ENCODE measurements around the gene NKRF. TPM values are rescaled to one million over a fixed set of nuclear protein-coding genes. Genes with fewer than 3 reads are reported as not detected.

The NKRF gene
- total RNA-seq, 3 donors from 2014 or later (not counting 1 experiment from before 2014, with no cell fraction given) = 6.7 to 9.2 (median 6.9) TPM

GRCh38 chrX:119604766-119605463, 1.3 kb downstream of the NKRF start:
- Histone ChIP-seq H3K27ac (ENCODE audit: low read length) (peak overlapping the region; percentile 54), H3K4me3 (ENCODE audit: low read length) (peak overlapping the region; percentile 70), H3K9me3 (ENCODE audit: control insufficient read depth, insufficient read depth, low read length) (no peaks in the 10 kb centered on the region), H3K27me3 (ENCODE audit: control insufficient read depth, insufficient read depth, low read length) (no peaks in the 10 kb centered on the region), H3K4me1 (ENCODE audit: control insufficient read depth, insufficient read depth, low read length) (peaks cover 16% of the 10 kb centered on the region), H3K36me3 (ENCODE audit: control insufficient read depth, insufficient read depth, low read length) (no peaks in the 10 kb centered on the region)
- intact Hi-C loops (cut with micrococcal nuclease) = loop anchor here (10.0 kb wide), 2 partner anchors 80 to 150 kb away; partner anchors contain the start of gene SOWAHD
- Mint-ChIP-seq H3K27me3 (ENCODE audit: low read depth in 2 of 2) (no peaks in the 10 kb centered on the region), H3K4me3 (peak overlapping the region; percentile 88), H3K9me3 (no peaks in the 10 kb centered on the region), H3K27ac (peak overlapping the region; percentile 95 to 96), H3K4me1 (peaks cover 16 to 19% of the 10 kb centered on the region in 2 donors), H3K36me3 (no peaks in the 10 kb centered on the region)
- DNase-seq (peak in 1 of 2 donors; percentile 27), ATAC-seq (no peak)
- no peak for TF ChIP-seq CTCF (IDR thresholded peaks at IDR 0.05)
- 6% methylated on average over 16 of the region's 17 CpGs for WGBS (ENCODE audit: insufficient coverage)

- no peaks in the 10 kb centered on the region for H3K36me3 Mint-ChIP-seq
- no peaks in the 10 kb centered on the region for H3K9me3 Mint-ChIP-seq
- DNase-seq = no peak
- no peak for ATAC-seq
- Histone ChIP-seq H3K36me3 (ENCODE audit: control insufficient read depth, insufficient read depth, low read length) (no peaks in the 10 kb centered on the region), H3K27ac (ENCODE audit: low read length) (no peak overlapping the region), H3K4me3 (ENCODE audit: low read length) (no peak overlapping the region), H3K9me3 (ENCODE audit: control insufficient read depth, insufficient read depth, low read length) (no peaks in the 10 kb centered on the region), H3K4me1 (ENCODE audit: control insufficient read depth, insufficient read depth, low read length) (peaks cover 13% of the 10 kb centered on the region), H3K27me3 (ENCODE audit: control insufficient read depth, insufficient read depth, low read length) (no peaks in the 10 kb centered on the region)
- intact Hi-C loops (cut with micrococcal nuclease) = loop anchor here (10.0 kb wide), 2 partner anchors 82 to 152 kb away; partner anchors contain the start of gene SOWAHD
- H3K4me3 Mint-ChIP-seq = no peak overlapping the region
- WGBS (ENCODE audit: insufficient coverage) = 94% methylated on average over 8 of the region's 9 CpGs
- no peak overlapping the region for H3K27ac Mint-ChIP-seq
- no peak for TF ChIP-seq CTCF (IDR thresholded peaks at IDR 0.05)
- H3K4me1 Mint-ChIP-seq = peaks cover 19 to 20% of the 10 kb centered on the region in 2 donors
- H3K27me3 Mint-ChIP-seq (ENCODE audit: low read depth in 2 of 2) = no peaks in the 10 kb centered on the region
Measured at GRCh38 chrX:119602701-119603255, 3.4 kb downstream of the NKRF start.

- no peaks in the 10 kb centered on the region for H3K9me3 ChIP-seq (ENCODE audit: control insufficient read depth, insufficient read depth, low read length)
- ATAC-seq (no peak), DNase-seq (no peak)
- intact Hi-C loops (cut with micrococcal nuclease) = no loop called here
- Mint-ChIP-seq H3K36me3 (no peaks in the 10 kb centered on the region), H3K4me3 (no peak overlapping the region), H3K9me3 (no peaks in the 10 kb centered on the region), H3K27ac (no peak overlapping the region), H3K27me3 (ENCODE audit: low read depth in 2 of 2) (no peaks in the 10 kb centered on the region), H3K4me1 (no peaks in the 10 kb centered on the region)
- H3K4me3 ChIP-seq (ENCODE audit: low read length) = no peak overlapping the region
- H3K4me1 ChIP-seq (ENCODE audit: control insufficient read depth, insufficient read depth, low read length) = no peaks in the 10 kb centered on the region
- 91% methylated on average over 2 of the region's 5 CpGs for WGBS (ENCODE audit: insufficient coverage)
- H3K36me3 ChIP-seq (ENCODE audit: control insufficient read depth, insufficient read depth, low read length) = peaks cover 25% of the 10 kb centered on the region
- no peak for TF ChIP-seq CTCF (IDR thresholded peaks at IDR 0.05)
- H3K27me3 ChIP-seq (ENCODE audit: control insufficient read depth, insufficient read depth, low read length) = no peaks in the 10 kb centered on the region
- H3K27ac ChIP-seq (ENCODE audit: low read length) = no peak overlapping the region
Measured at GRCh38 chrX:119589810-119590209, 16.4 kb downstream of the NKRF start.

All from natural killer cell (primary cell).